ENCODE results near the gene SLC44A1. TPM values are rescaled to one million over a fixed set of nuclear protein-coding genes. Genes with fewer than 3 reads are reported as not detected.

The SLC44A1 gene
- polyA plus RNA-seq, 2 of the 4 experiments (the other 2 are of a cell fraction): 19.6 to 27.2 TPM

DNA sequence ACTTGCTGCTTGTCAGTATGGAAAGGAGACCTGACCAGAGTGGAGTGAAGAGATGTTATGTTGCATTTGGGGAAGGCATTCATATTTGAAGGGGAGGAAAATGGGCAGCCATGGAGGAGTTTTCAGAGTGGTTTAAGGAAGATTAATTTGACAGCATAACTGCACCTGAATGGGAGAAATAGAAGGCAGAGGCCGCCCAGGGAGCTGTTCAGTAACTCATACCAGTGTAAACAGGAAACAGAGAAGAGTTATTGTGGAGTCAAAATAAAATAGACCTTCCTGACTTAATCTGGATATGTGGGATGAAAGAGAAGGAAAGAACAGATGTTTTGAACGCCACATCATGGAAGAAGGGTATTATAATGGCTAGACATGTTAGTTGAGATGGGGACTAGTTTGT lies 13.4 kb downstream of the SLC44A1 start:
- POLR2A ChIA-PET: no interaction called here
- no peak for ATAC-seq
- FAIRE-seq: no peak
- Histone ChIP-seq H3K9me3 (no peaks in the 10 kb centered on the region), H3K4me3 (no peak overlapping the region), H3K4me2 (no peak overlapping the region), H3K4me1 (peaks cover 39% of the 10 kb centered on the region), H3K27ac (no peak overlapping the region)
- CTCF ChIA-PET: interaction anchor here (1.2 kb wide), 1 partner anchor 11 kb away, joined by 3 read pairs; no protein-coding TSS in a partner anchor
- TF ChIP-seq SMC3 (IDR thresholded peaks at IDR 0.05) (no peak), MAZ (IDR thresholded peaks at IDR 0.05; ENCODE audit: borderline replicate concordance, low read depth, low read length) (no peak), JUNB (IDR thresholded peaks at IDR 0.05) (no peak), JUN (IDR thresholded peaks at IDR 0.05) (no peak)
- 85% methylated on average over 2 of the region's 2 CpGs for WGBS (ENCODE audit: missing lambda C conversion rate)
- no peak for DNase-seq (ENCODE audit: low read depth in 1 of 2, low spot score in 1 of 2)

DNA sequence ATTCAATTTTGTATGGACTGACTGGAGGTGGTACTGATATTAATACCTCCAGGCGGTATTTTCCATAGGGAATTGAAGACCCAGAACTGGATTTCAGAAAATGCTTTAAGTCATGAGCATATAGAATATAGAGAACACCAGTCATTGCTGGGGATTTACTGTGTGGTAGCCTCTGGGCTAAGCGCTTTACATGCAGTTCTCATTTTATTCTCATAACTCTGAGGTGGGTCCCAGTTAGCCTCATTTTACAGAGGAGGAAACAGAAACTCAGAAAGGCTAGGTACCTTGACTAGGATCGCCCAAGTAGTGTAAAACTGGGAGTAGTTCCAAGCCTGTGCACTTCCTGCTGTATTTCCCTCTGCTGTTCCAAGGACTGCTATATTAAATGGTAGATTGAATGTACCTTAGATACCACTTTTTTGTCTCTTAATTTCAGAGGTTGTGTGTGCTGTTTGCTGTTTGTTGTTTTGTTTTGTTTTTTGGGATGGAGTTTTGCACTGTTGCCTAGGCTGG lies 13.8 kb downstream of the SLC44A1 start:
- no peak for FAIRE-seq
- POLR2A ChIA-PET: no interaction called here
- no peak for ATAC-seq
- Histone ChIP-seq H3K4me2 (no peak overlapping the region), H3K4me1 (peaks cover 39% of the 10 kb centered on the region), H3K9me3 (no peaks in the 10 kb centered on the region), H3K4me3 (no peak overlapping the region), H3K27ac (no peak overlapping the region)
- CTCF ChIA-PET: interaction anchor here (1.2 kb wide), 1 partner anchor 11 kb away, joined by 3 read pairs; no protein-coding TSS in a partner anchor
- 90% methylated on average over 3 of the region's 3 CpGs for WGBS (ENCODE audit: missing lambda C conversion rate)
- no peak for DNase-seq (ENCODE audit: low read depth in 1 of 2, low spot score in 1 of 2)
- no peak for TF ChIP-seq CBX8 (IDR thresholded peaks at IDR 0.05)

DNA sequence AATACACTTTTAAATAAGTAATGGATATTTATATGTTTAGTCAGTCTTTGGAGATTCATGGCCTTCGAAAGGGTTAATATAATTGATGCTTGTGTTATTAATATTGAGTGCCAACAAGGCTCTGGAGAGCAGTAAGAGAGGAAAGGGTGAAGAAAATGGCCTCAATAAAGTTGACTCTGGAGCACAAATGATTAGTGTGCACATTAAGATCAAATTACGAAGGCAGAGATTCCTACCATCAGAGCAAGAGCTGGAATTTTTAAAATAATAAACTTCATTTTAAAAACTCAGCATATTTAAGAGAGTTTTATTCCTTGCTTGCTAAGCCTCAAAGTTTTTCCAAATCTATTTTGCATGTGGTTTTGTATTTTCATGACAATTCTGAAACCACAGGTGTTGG lies 14.8 kb downstream of the SLC44A1 start:
- Histone ChIP-seq H3K27ac (no peak overlapping the region), H3K4me1 (peaks cover 38% of the 10 kb centered on the region), H3K4me2 (no peak overlapping the region), H3K9me3 (no peaks in the 10 kb centered on the region), H3K4me3 (no peak overlapping the region)
- TF ChIP-seq HEYL (CRISPR knock-in tag; IDR thresholded peaks at IDR 0.05) (no peak), ZNF302 (CRISPR knock-in tag; IDR thresholded peaks at IDR 0.05) (no peak), ESRRA (IDR thresholded peaks at IDR 0.05; ENCODE audit: borderline replicate concordance, low read length) (no peak), JUNB (IDR thresholded peaks at IDR 0.05) (no peak), CBX8 (IDR thresholded peaks at IDR 0.05) (no peak)
- TF ChIP-seq, protein P1, sequence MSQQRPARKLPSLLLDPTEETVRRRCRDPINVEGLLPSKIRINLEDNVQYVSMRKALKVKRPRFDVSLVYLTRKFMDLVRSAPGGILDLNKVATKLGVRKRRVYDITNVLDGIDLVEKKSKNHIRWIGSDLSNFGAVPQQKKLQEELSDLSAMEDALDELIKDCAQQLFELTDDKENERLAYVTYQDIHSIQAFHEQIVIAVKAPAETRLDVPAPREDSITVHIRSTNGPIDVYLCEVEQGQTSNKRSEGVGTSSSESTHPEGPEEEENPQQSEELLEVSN (IDR thresholded peaks at IDR 0.05; ENCODE audit: borderline replicate concordance, low read depth): no peak
- ATAC-seq (no peak), FAIRE-seq (no peak), DNase-seq (ENCODE audit: low read depth in 1 of 2, low spot score in 1 of 2) (no peak)
- POLR2A ChIA-PET: no interaction called here
- 86% methylated on average over 2 of the region's 2 CpGs for WGBS (ENCODE audit: missing lambda C conversion rate)
- CTCF ChIA-PET: no interaction called here

DNA sequence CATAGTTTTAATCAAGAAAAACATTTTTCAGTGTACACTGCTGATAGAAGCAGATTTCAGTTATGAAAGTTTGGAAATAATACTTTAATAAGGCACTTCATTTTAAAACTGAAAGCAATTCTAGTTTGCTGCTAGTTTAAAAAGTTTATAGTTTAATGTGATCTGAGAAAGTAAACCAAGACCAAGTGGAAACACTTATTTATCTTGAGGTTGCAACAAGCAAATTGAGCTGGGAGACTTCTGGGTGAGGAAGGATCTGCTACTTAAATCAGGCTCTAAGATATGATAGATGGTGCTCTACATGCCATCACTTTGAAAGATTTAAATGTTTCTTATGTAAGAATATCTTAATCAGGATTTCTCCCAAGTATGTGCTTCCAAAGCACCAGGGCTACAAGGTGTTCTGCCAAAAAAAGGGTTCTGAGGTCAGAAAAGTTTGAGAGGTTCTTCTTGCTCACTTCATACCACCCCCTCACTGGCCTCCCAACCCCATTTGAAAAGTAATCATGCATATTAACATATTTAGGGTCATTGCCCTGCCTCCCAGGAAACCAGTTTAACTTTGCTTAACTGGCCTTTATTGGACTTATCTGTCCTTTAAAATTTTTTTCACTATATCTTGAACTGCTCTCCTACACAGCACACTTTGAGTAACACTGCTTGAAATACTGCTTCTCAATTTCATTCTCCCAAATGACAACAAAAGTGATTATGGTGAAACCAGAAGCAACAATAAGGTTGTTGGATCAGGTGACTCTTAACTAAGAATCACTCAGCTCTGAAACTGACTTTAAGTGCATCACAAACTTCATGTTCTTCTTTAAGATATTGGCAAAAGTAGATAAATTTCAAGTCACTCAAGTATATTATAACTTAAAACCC lies 15.5 kb downstream of the SLC44A1 start:
- Histone ChIP-seq H3K4me1 (peaks cover 33% of the 10 kb centered on the region), H3K4me3 (no peak overlapping the region), H3K4me2 (no peak overlapping the region), H3K9me3 (no peaks in the 10 kb centered on the region), H3K27ac (no peak overlapping the region)
- ATAC-seq (no peak), DNase-seq (ENCODE audit: low read depth in 1 of 2, low spot score in 1 of 2) (no peak), FAIRE-seq (no peak)
- no peak for TF ChIP-seq EP300 (IDR thresholded peaks at IDR 0.05)
- TF ChIP-seq ZSCAN20 (CRISPR knock-in tag; IDR thresholded peaks at IDR 0.05): no peak
- no peak for TF ChIP-seq EHF (CRISPR knock-in tag; IDR thresholded peaks at IDR 0.05)
- no peak for TF ChIP-seq FOXS1 (CRISPR knock-in tag; IDR thresholded peaks at IDR 0.05)
- no peak for TF ChIP-seq ZNF302 (CRISPR knock-in tag; IDR thresholded peaks at IDR 0.05)
- ChIA-PET CTCF (no interaction called here), POLR2A (interaction anchor here (2.3 kb wide), 1 partner anchor 15 kb away, joined by 7 read pairs; the partner anchor contains the start of gene SLC44A1)

DNA sequence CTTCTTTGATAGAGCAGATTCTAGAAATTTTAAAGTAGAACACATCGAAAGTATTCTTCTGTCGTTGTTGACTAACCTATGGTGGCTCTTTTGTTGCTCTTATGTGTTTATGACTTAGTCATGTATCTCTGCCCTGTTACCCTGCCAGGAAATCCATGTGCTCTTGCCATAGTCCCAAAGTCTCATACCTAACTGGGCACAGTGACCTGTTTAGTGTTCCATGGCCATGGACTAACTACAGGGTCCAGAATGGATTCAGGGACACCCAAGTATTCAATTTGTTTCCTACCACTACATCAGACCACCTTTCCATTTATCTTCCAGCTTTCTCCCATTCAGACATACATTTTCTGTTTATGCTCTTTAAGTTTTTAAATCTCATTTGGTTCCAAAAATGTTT lies 18.0 kb downstream of the SLC44A1 start:
- POLR2A ChIA-PET: interaction anchor here (2.3 kb wide), 1 partner anchor 18 kb away, joined by 7 read pairs; the partner anchor contains the start of gene SLC44A1
- no peaks in the 10 kb centered on the region for H3K9me3 ChIP-seq
- CTCF ChIA-PET: interaction anchor here (0.6 to 1.8 kb wide), 6 partner anchors 8 to 153 kb away, joined by 3 to 5 read pairs (median 4); no protein-coding TSS in a partner anchor
- DNase-seq (ENCODE audit: low read depth in 1 of 2, low spot score in 1 of 2): no peak
- no peak for FAIRE-seq
- peaks cover 26% of the 10 kb centered on the region for H3K4me1 ChIP-seq
- no peak for ATAC-seq
- H3K4me2 ChIP-seq: no peak overlapping the region
- WGBS (ENCODE audit: missing lambda C conversion rate): 90% methylated on average over 2 of the region's 2 CpGs
- TF ChIP-seq CHD4 (IDR thresholded peaks at IDR 0.05; ENCODE audit: borderline replicate concordance) (no peak), CBX8 (IDR thresholded peaks at IDR 0.05) (no peak)
- no peak overlapping the region for H3K27ac ChIP-seq
- no peak overlapping the region for H3K4me3 ChIP-seq
